Endothelial cell of umbilical vein (primary cell): ENCODE data around the gene MAP10. TPM values are rescaled to one million over a fixed set of nuclear protein-coding genes. Genes with fewer than 3 reads are reported as not detected.
"Not testable (repeated sequence)": the region's sequence is repeated elsewhere in the genome, so short reads cannot be mapped to it uniquely, and the experiment has no call there.

Source experiments
- BruUV-seq: library from RNA; stranded (reverse); fragments of 400-500 nt; replicated peaks from 2 replicates; lab custom pipeline; 2021; lab: Mats Ljungman, UMichigan
- CTCF ChIA-PET: fragments of 300-600, 350-600 bp; sonication (Branson Sonifier 250); formaldehyde crosslinking; loops from one replicate; lab custom pipeline; 2021; ENCODE audit warnings: antibody characterized with exemption, inconsistent platforms; lab: Charles Lee
- POLR2A ChIA-PET: fragments of 300-600, 350-600 bp; sonication (Branson Sonifier 250); formaldehyde crosslinking; loops from one replicate; lab custom pipeline; 2021; ENCODE audit warnings: antibody characterized with exemption, inconsistent platforms; lab: Charles Lee
- DNase-seq: peaks from one replicate; pipeline ENCODE4 v3.0.0-alpha.2; 2011; ENCODE audit warnings: low read depth, low spot score
- FAIRE-seq: peaks from 2 replicates; lab custom pipeline; 2011; peaks lifted over from hg19 to GRCh38; lab: Jason Lieb, UNC
- H2AFZ ChIP-seq: 2 replicates; pipeline ENCODE4 v1.6.0; 2012; ENCODE audit warnings: low read depth, low read length, control low read depth, inconsistent platforms
- H3K27ac ChIP-seq: 2 replicates; pipeline ENCODE4 v1.5.1; 2011; ENCODE audit warnings: low read depth, mild to moderate bottlenecking, control low read depth, low read length, moderate library complexity; ENCODE audit not compliant: insufficient read depth
- H3K27me3 ChIP-seq, 2 experiments: 2 replicates each; pipeline versions ENCODE4 v1.6.0 to v1.6.1; 2011; ENCODE audit warnings: low read length in 2 of 2, mixed read lengths in 1 of 2; ENCODE audit not compliant: control insufficient read depth in 2 of 2, insufficient read depth in 2 of 2
- H3K36me3 ChIP-seq, 2 experiments: 2 replicates in 1 of 2; 3 replicates in 1 of 2; pipeline ENCODE4 v1.5.1; 2011; ENCODE audit warnings: low read length in 2 of 2, mild to moderate bottlenecking in 1 of 2, moderate library complexity in 1 of 2; ENCODE audit not compliant: control insufficient read depth in 2 of 2, insufficient read depth in 2 of 2; ENCODE audit errors: extremely low read depth in 1 of 2
- H3K4me1 ChIP-seq: 3 replicates; pipeline ENCODE4 v1.5.1; 2011; ENCODE audit warnings: mild to moderate bottlenecking, low read length; ENCODE audit not compliant: control insufficient read depth, insufficient read depth; ENCODE audit errors: extremely low read depth
- H3K4me2 ChIP-seq: 2 replicates; pipeline ENCODE4 v1.6.1; 2011; ENCODE audit warnings: low read length, control low read depth, mixed read lengths; ENCODE audit not compliant: insufficient read depth
- H3K4me3 ChIP-seq, 3 experiments: fragments of 200-600 bp in 1 of 3; sonication (generic), shearing (Covaris generic) in 1 of 3; replicated peaks in 1 of 3; 2 replicates each; pipeline ENCODE4 v1.5.1; 2011 to 2016; ENCODE audit warnings: control low read depth in 3 of 3, low read length in 3 of 3, mild to moderate bottlenecking in 2 of 3, inconsistent platforms in 1 of 3, low read depth in 1 of 3, moderate library complexity in 1 of 3; ENCODE audit not compliant: insufficient read depth in 1 of 3
- H3K79me2 ChIP-seq: 2 replicates; pipeline ENCODE4 v1.6.0; 2012; ENCODE audit warnings: low read length, inconsistent platforms; ENCODE audit not compliant: control insufficient read depth, insufficient read depth
- H3K9ac ChIP-seq: replicated peaks from 2 replicates; pipeline ENCODE3; 2011; ENCODE audit warnings: low read length, control low read depth; ENCODE audit not compliant: insufficient read depth; ENCODE audit errors: extremely low read depth
- H3K9me1 ChIP-seq: replicated peaks from 3 replicates; pipeline ENCODE4 v1.6.0; 2011; ENCODE audit warnings: mild to moderate bottlenecking, low read length; ENCODE audit not compliant: control insufficient read depth, insufficient read depth; ENCODE audit errors: extremely low read depth
- H3K9me3 ChIP-seq: replicated peaks from 2 replicates; pipeline ENCODE4 v1.5.1; 2012; ENCODE audit warnings: low read length, inconsistent platforms; ENCODE audit not compliant: control insufficient read depth, insufficient read depth
- H4K20me1 ChIP-seq: replicated peaks from 2 replicates; pipeline ENCODE3; 2011; ENCODE audit warnings: mild to moderate bottlenecking, low read length; ENCODE audit not compliant: control insufficient read depth, insufficient read depth; ENCODE audit errors: extremely low read depth
- CTCF ChIP-seq, 2 donors: IDR thresholded peaks; 1 replicate in 1 of 2; 2 replicates in 1 of 2; pipeline ENCODE4 v1.5.1; 2011; ENCODE audit warnings: low read length in 2 of 2, mild to moderate bottlenecking in 2 of 2, moderate library complexity in 2 of 2, control low read depth in 1 of 2, inconsistent platforms in 1 of 2, low read depth in 1 of 2; ENCODE audit not compliant: insufficient read depth in 1 of 2; ENCODE audit errors: extremely low read depth in 1 of 2
- EZH2 ChIP-seq: IDR thresholded peaks from 2 replicates; pipeline ENCODE4 v1.6.1; 2012; ENCODE audit warnings: borderline replicate concordance, low read depth, mild to moderate bottlenecking, moderate library complexity, low read length, inconsistent platforms; ENCODE audit not compliant: severe bottlenecking
- FOS ChIP-seq: IDR thresholded peaks from 2 replicates; pipeline ENCODE4 v1.6.1; 2011; ENCODE audit warnings: mild to moderate bottlenecking, low read length, moderate library complexity, borderline replicate concordance; ENCODE audit not compliant: insufficient read depth
- GATA2 ChIP-seq: IDR thresholded peaks from 2 replicates; pipeline ENCODE4 v1.7.0; 2011; ENCODE audit warnings: low read depth, mild to moderate bottlenecking, moderate library complexity, mixed read lengths, low read length; ENCODE audit not compliant: insufficient read length, insufficient read depth
- JUN ChIP-seq: IDR thresholded peaks from 2 replicates; pipeline ENCODE4 v1.6.1; 2011; ENCODE audit warnings: borderline replicate concordance, low read depth; ENCODE audit not compliant: insufficient read length, insufficient read depth
- MAX ChIP-seq: IDR thresholded peaks from 2 replicates; pipeline ENCODE4 v1.6.1; 2011; ENCODE audit not compliant: insufficient read depth, insufficient read length
- MYC ChIP-seq: IDR thresholded peaks from one replicate; pipeline ENCODE4 v1.6.1; 2011; ENCODE audit warnings: mild to moderate bottlenecking, low read depth, low read length
- POLR2A ChIP-seq: IDR thresholded peaks from 2 replicates; pipeline ENCODE4 v1.6.1; 2012; ENCODE audit warnings: low read depth, mild to moderate bottlenecking, control low read depth, low read length
- POLR2AphosphoS5 ChIP-seq: IDR thresholded peaks from 2 replicates; pipeline ENCODE4 v1.6.1; 2012; ENCODE audit warnings: low read depth, mild to moderate bottlenecking, control low read depth, low read length, moderate library complexity; ENCODE audit not compliant: insufficient read depth
- dilution Hi-C: fragments of 300-500 bp; cut with MboI; formaldehyde crosslinking; loops from one replicate; pipeline ENCODE4 v1.15.0; 2019; ENCODE audit warnings: low sequenced_read_pairs; ENCODE audit not compliant: extremely low pct_ligation_motif_present
- intact Hi-C: fragments of 100-400 bp; cut with micrococcal nuclease; formaldehyde crosslinking; loops from one replicate; pipeline ENCODE4 v1.10.0; 2022
- polyA plus RNA-seq, 4 experiments: library from polyadenylated mRNA; depleted of rRNA in 3 of 4; stranded (reverse) in 3 of 4; unstranded in 1 of 4; fragments of >200 nt; gene quantifications; 2 replicates each; pipeline versions ENCODE4 v1.2.1 to v1.2.3, GENCODE V29; 2011 to 2012; ENCODE audit warnings: missing spikeins in 1 of 4
- total RNA-seq: library from RNA; stranded (reverse); gene quantifications from 2 replicates; pipeline ENCODE4 v1.2.3, GENCODE V29; 2021

Gene MAP10
- total and polyA plus RNA-seq, 2 donors (not counting 3 experiments of a cell fraction or from before 2014, with no cell fraction given), result 0.88 to 2.0 TPM

- Histone ChIP-seq H3K9me3 (no peaks in the 10 kb centered on the region), H3K9ac (no peak overlapping the region), H3K4me1 (no peaks in the 10 kb centered on the region), H4K20me1 (no peaks in the 10 kb centered on the region), H3K27ac (no peak overlapping the region), H3K79me2 (no peaks in the 10 kb centered on the region), H3K27me3 (peaks cover 0 to 2% of the 10 kb centered on the region in 2 experiments), H3K4me3 (no peak overlapping the region), H3K4me2 (no peak overlapping the region), H3K36me3 (no peaks in the 10 kb centered on the region), H2AFZ (no peak overlapping the region), H3K9me1 (no peaks in the 10 kb centered on the region)
- TF ChIP-seq MYC (no peak), CTCF (IDR thresholded peaks at IDR 0.05; ENCODE audit: extremely low read depth in 1 of 2, insufficient read depth in 1 of 2, low read depth in 1 of 2, low read length in 2 of 2) (no peak), FOS (no peak), JUN (no peak), EZH2 (no peak), MAX (no peak), GATA2 (no peak), POLR2A (no peak), POLR2AphosphoS5 (no peak)
- DNase-seq, result no peak
- CTCF ChIA-PET, result interaction anchor here (0.9 to 1.8 kb wide), 2 partner anchors 8 to 13 kb away, joined by 3 to 5 read pairs; no protein-coding TSS in a partner anchor
- no peak for FAIRE-seq
- dilution Hi-C loops (no loop called here), intact Hi-C loops (no loop called here)
- POLR2A ChIA-PET, result no interaction called here
- BruUV-seq, result no TSS peak
These were observed 20.4 kb upstream of the MAP10 start for GRCh38 chr1:232784794-232785193.

- H4K20me1 ChIP-seq, DNase-seq, H2AFZ ChIP-seq, H3K36me3 ChIP-seq, H3K79me2 ChIP-seq, POLR2A ChIA-PET, intact Hi-C loops, CTCF ChIA-PET, H3K9me1 ChIP-seq, H3K4me1 ChIP-seq, FAIRE-seq, H3K27ac ChIP-seq, BruUV-seq, H3K9ac ChIP-seq, H3K9me3 ChIP-seq, H3K4me2 ChIP-seq, H3K27me3 ChIP-seq, dilution Hi-C loops, H3K4me3 ChIP-seq: not testable (repeated sequence)
These were observed 19.6 kb upstream of the MAP10 start for GRCh38 chr1:232785630-232786029.
